Activated CD4-positive, alpha-beta memory T cell treated with anti-CD3 and anti-CD28 coated beads, Interleukin-2, amount 10 ng/mL, durations not matched to agents 7 days and 5 days (primary cell): ENCODE results near the gene FOXN3. TPM values are rescaled to one million over a fixed set of nuclear protein-coding genes. Genes with fewer than 3 reads are reported as not detected.
"Not testable (repeated sequence)": the region's sequence is repeated elsewhere in the genome, so short reads cannot be mapped to it uniquely, and the experiment has no call there.

Experiments
- CTCF ChIA-PET: fragments of 350-600 bp; sonication (Branson Sonifier 250); formaldehyde crosslinking; loops from one replicate; lab custom pipeline; 2021; ENCODE audit warnings: antibody characterized with exemption, inconsistent platforms; lab: Charles Lee
- POLR2A ChIA-PET: fragments of 350-600 bp; sonication (Branson Sonifier 250); formaldehyde crosslinking; loops from one replicate; lab custom pipeline; 2021; ENCODE audit warnings: antibody characterized with exemption; lab: Charles Lee
- DNase-seq: peaks from one replicate; pipeline ENCODE4 v3.0.0-alpha.2; 2020
- H3K27ac Mint-ChIP-seq: one replicate; pipeline ENCODE4 v1.8.0; 2021; ENCODE audit warnings: mild to moderate bottlenecking, mixed read lengths
- H3K27me3 Mint-ChIP-seq: one replicate; pipeline ENCODE4 v1.8.0; 2021; ENCODE audit warnings: mixed read lengths
- H3K36me3 Mint-ChIP-seq: one replicate; pipeline ENCODE4 v1.8.0; 2021; ENCODE audit warnings: low read depth, mixed read lengths
- H3K4me1 Mint-ChIP-seq: one replicate; pipeline ENCODE4 v1.8.0; 2021; ENCODE audit warnings: mixed read lengths
- H3K4me3 Mint-ChIP-seq: one replicate; pipeline ENCODE4 v1.8.0; 2021; ENCODE audit warnings: mild to moderate bottlenecking, mixed read lengths
- H3K9me3 Mint-ChIP-seq: one replicate; pipeline ENCODE4 v1.8.0; 2021; ENCODE audit warnings: mixed read lengths
- total RNA-seq, 2 experiments: library from RNA; stranded (reverse); gene quantifications; one replicate each; pipeline ENCODE4 v1.2.3, GENCODE V29; 2021

Gene FOXN3
- total RNA-seq, 2 experiments from 2014 or later: 73.1 to 78.3 TPM

- H3K27me3 Mint-ChIP-seq: no peaks in the 10 kb centered on the region
- no peak for DNase-seq
- no peak overlapping the region for H3K4me3 Mint-ChIP-seq
- ChIA-PET POLR2A (no interaction called here), CTCF (interaction anchor here (3.0 kb wide), 1 partner anchor 10 kb away, joined by 11 read pairs; no protein-coding TSS in a partner anchor)
- H3K9me3 Mint-ChIP-seq: no peaks in the 10 kb centered on the region
- H3K27ac Mint-ChIP-seq: no peak overlapping the region
- peaks cover 7% of the 10 kb centered on the region for H3K4me1 Mint-ChIP-seq
- H3K36me3 Mint-ChIP-seq: peaks cover 15% of the 10 kb centered on the region
Measured at GRCh38 chr14:89166633-89167032, 250.4 kb downstream of the FOXN3 start.

GRCh38 chr14:89165189-89166181 is 251.5 kb downstream of the FOXN3 start:
- H3K27ac Mint-ChIP-seq: no peak overlapping the region
- H3K27me3 Mint-ChIP-seq: no peaks in the 10 kb centered on the region
- no peaks in the 10 kb centered on the region for H3K9me3 Mint-ChIP-seq
- peaks cover 21% of the 10 kb centered on the region for H3K36me3 Mint-ChIP-seq
- CTCF ChIA-PET: interaction anchor here (3.0 kb wide), 1 partner anchor 11 kb away, joined by 11 read pairs; no protein-coding TSS in a partner anchor
- DNase-seq: no peak
- H3K4me3 Mint-ChIP-seq: no peak overlapping the region
- H3K4me1 Mint-ChIP-seq: peaks cover 7% of the 10 kb centered on the region
- POLR2A ChIA-PET: no interaction called here

GRCh38 chr14:89164168-89165073 is 252.6 kb downstream of the FOXN3 start:
- no peaks in the 10 kb centered on the region for H3K27me3 Mint-ChIP-seq
- no peak for DNase-seq
- peaks cover 7% of the 10 kb centered on the region for H3K4me1 Mint-ChIP-seq
- ChIA-PET POLR2A (no interaction called here), CTCF (interaction anchor here (3.0 kb wide), 1 partner anchor 12 kb away, joined by 11 read pairs; no protein-coding TSS in a partner anchor)
- no peaks in the 10 kb centered on the region for H3K9me3 Mint-ChIP-seq
- H3K4me3 Mint-ChIP-seq: no peak overlapping the region
- no peak overlapping the region for H3K27ac Mint-ChIP-seq
- peaks cover 23% of the 10 kb centered on the region for H3K36me3 Mint-ChIP-seq

GRCh38 chr14:89163031-89163636 is 253.9 kb downstream of the FOXN3 start:
- peaks cover 7% of the 10 kb centered on the region for H3K4me1 Mint-ChIP-seq
- POLR2A ChIA-PET: no interaction called here
- peaks cover 19% of the 10 kb centered on the region for H3K36me3 Mint-ChIP-seq
- H3K9me3 Mint-ChIP-seq: no peaks in the 10 kb centered on the region
- CTCF ChIA-PET: no interaction called here
- H3K27ac Mint-ChIP-seq: no peak overlapping the region
- H3K4me3 Mint-ChIP-seq: no peak overlapping the region
- no peaks in the 10 kb centered on the region for H3K27me3 Mint-ChIP-seq
- DNase-seq: no peak

GRCh38 chr14:89162586-89162985 is 254.4 kb downstream of the FOXN3 start:
- H3K4me3 Mint-ChIP-seq: no peak overlapping the region
- H3K27ac Mint-ChIP-seq: no peak overlapping the region

GRCh38 chr14:89160437-89160836 is 256.6 kb downstream of the FOXN3 start:
- ChIA-PET CTCF (no interaction called here), POLR2A (no interaction called here)
- Mint-ChIP-seq H3K36me3 (peaks cover 11% of the 10 kb centered on the region), H3K9me3 (no peaks in the 10 kb centered on the region), H3K4me1 (peaks cover 6% of the 10 kb centered on the region), H3K4me3 (no peak overlapping the region), H3K27me3 (no peaks in the 10 kb centered on the region), H3K27ac (no peak overlapping the region)
- DNase-seq: no peak

More at GRCh38 chr14:89162586-89162985, 254.4 kb downstream of the FOXN3 start:
- ChIA-PET CTCF (interaction anchor here (0.9 kb wide), 1 partner anchor 14 kb away, joined by 3 read pairs; no protein-coding TSS in a partner anchor), POLR2A (no interaction called here)
- Mint-ChIP-seq H3K27me3 (no peaks in the 10 kb centered on the region), H3K36me3 (peaks cover 19% of the 10 kb centered on the region), H3K9me3 (no peaks in the 10 kb centered on the region), H3K4me1 (peaks cover 7% of the 10 kb centered on the region)
- no peak for DNase-seq

- Mint-ChIP-seq H3K36me3 (peaks cover 11% of the 10 kb centered on the region), H3K4me3 (no peak overlapping the region), H3K27ac (no peak overlapping the region), H3K9me3 (no peaks in the 10 kb centered on the region), H3K4me1 (no peaks in the 10 kb centered on the region), H3K27me3 (no peaks in the 10 kb centered on the region)
- DNase-seq: no peak
- ChIA-PET CTCF (no interaction called here), POLR2A (no interaction called here)
Measured at GRCh38 chr14:89158701-89159100, 258.3 kb downstream of the FOXN3 start.

- POLR2A ChIA-PET, H3K9me3 Mint-ChIP-seq, DNase-seq, H3K4me1 Mint-ChIP-seq, H3K27me3 Mint-ChIP-seq, H3K27ac Mint-ChIP-seq, H3K4me3 Mint-ChIP-seq, CTCF ChIA-PET: not testable (repeated sequence)
- peaks cover 11% of the 10 kb centered on the region for H3K36me3 Mint-ChIP-seq
Measured at GRCh38 chr14:89158104-89158503, 258.9 kb downstream of the FOXN3 start.

- H3K36me3 Mint-ChIP-seq: peaks cover 2% of the 10 kb centered on the region
- ChIA-PET POLR2A (no interaction called here), CTCF (no interaction called here)
Measured at GRCh38 chr14:89155491-89155890, 261.5 kb downstream of the FOXN3 start.

GRCh38 chr14:89151693-89152092 is 265.3 kb downstream of the FOXN3 start:
- CTCF ChIA-PET: not testable (repeated sequence)

More at GRCh38 chr14:89155491-89155890, 261.5 kb downstream of the FOXN3 start:
- Mint-ChIP-seq H3K4me1 (no peaks in the 10 kb centered on the region), H3K27ac (no peak overlapping the region), H3K9me3 (peaks cover 2% of the 10 kb centered on the region), H3K27me3 (no peaks in the 10 kb centered on the region), H3K4me3 (no peak overlapping the region)
- DNase-seq: no peak

GRCh38 chr14:89146274-89146673 is 270.8 kb downstream of the FOXN3 start:
- no peak overlapping the region for H3K27ac Mint-ChIP-seq
- H3K4me1 Mint-ChIP-seq: no peaks in the 10 kb centered on the region
- DNase-seq: no peak
- peaks cover 2% of the 10 kb centered on the region for H3K27me3 Mint-ChIP-seq
- CTCF ChIA-PET: no interaction called here
- H3K36me3 Mint-ChIP-seq: no peaks in the 10 kb centered on the region
- no peaks in the 10 kb centered on the region for H3K9me3 Mint-ChIP-seq
- POLR2A ChIA-PET: no interaction called here
- no peak overlapping the region for H3K4me3 Mint-ChIP-seq

More at GRCh38 chr14:89151693-89152092, 265.3 kb downstream of the FOXN3 start:
- H3K27ac Mint-ChIP-seq, POLR2A ChIA-PET, H3K27me3 Mint-ChIP-seq, H3K36me3 Mint-ChIP-seq, H3K4me3 Mint-ChIP-seq, H3K4me1 Mint-ChIP-seq, H3K9me3 Mint-ChIP-seq, DNase-seq: not testable (repeated sequence)

GRCh38 chr14:89144642-89145041 is 272.4 kb downstream of the FOXN3 start:
- Mint-ChIP-seq H3K27me3 (peaks cover 2% of the 10 kb centered on the region), H3K4me3 (no peak overlapping the region), H3K9me3 (no peaks in the 10 kb centered on the region), H3K36me3 (no peaks in the 10 kb centered on the region), H3K4me1 (no peaks in the 10 kb centered on the region), H3K27ac (no peak overlapping the region)
- CTCF ChIA-PET: no interaction called here
- POLR2A ChIA-PET: no interaction called here
- no peak for DNase-seq
